OCI-LY1 (cell line): ENCODE measurements around the gene SKIC3.

Source experiments
- H2AFZ ChIP-seq: fragments of 200-600 bp; sonication (generic), shearing (Covaris generic); 2 replicates; pipeline ENCODE4 v1.6.0; 2014; ENCODE audit warnings: antibody characterized with exemption, mild to moderate bottlenecking, low read length
- H3F3A ChIP-seq: fragments of 200-600 bp; sonication (generic), shearing (Covaris generic); 2 replicates; pipeline ENCODE4 v1.6.0; 2014; ENCODE audit warnings: mild to moderate bottlenecking, antibody characterized with exemption, low read length, moderate library complexity; ENCODE audit not compliant: insufficient read depth
- H3K27ac ChIP-seq: fragments of 200-600 bp; sonication (generic); 2 replicates; pipeline ENCODE4 v1.5.1; 2014; ENCODE audit warnings: low read length, mixed run types, mild to moderate bottlenecking, low read depth; ENCODE audit not compliant: poor library complexity, severe bottlenecking
- H3K27me3 ChIP-seq: fragments of 200-600 bp; sonication (generic); 2 replicates; pipeline ENCODE4 v1.6.0; 2014; ENCODE audit warnings: antibody characterized with exemption, mild to moderate bottlenecking, low read length, moderate library complexity; ENCODE audit not compliant: insufficient read depth
- H3K36me3 ChIP-seq: fragments of 200-600 bp; sonication (generic); 2 replicates; pipeline ENCODE4 v1.6.1; 2014; ENCODE audit warnings: mild to moderate bottlenecking, antibody characterized with exemption, low read length, moderate library complexity, mixed read lengths; ENCODE audit not compliant: insufficient read depth
- H3K4me1 ChIP-seq: fragments of 200-600 bp; sonication (generic); 2 replicates; pipeline ENCODE4 v1.5.1; 2014; ENCODE audit warnings: mild to moderate bottlenecking, low read length, moderate library complexity; ENCODE audit not compliant: insufficient read depth, severe bottlenecking
- H3K4me2 ChIP-seq: fragments of 200-600 bp; sonication (generic), shearing (Covaris generic); 2 replicates; pipeline ENCODE4 v1.6.1; 2014; ENCODE audit warnings: low read length
- H3K4me3 ChIP-seq: fragments of 200-600 bp; sonication (generic); 2 replicates; pipeline ENCODE4 v1.5.1; 2014; ENCODE audit warnings: low read length, low read depth, mild to moderate bottlenecking, mixed read lengths; ENCODE audit not compliant: poor library complexity, severe bottlenecking
- H3K79me2 ChIP-seq: fragments of 200-600 bp; shearing (Covaris generic); 2 replicates; pipeline ENCODE4 v1.6.1; 2016; ENCODE audit warnings: mixed run types, low read length, mixed read lengths; ENCODE audit not compliant: insufficient read depth
- H3K9ac ChIP-seq: fragments of 200-600 bp; sonication (generic), shearing (Covaris generic); 2 replicates; pipeline ENCODE4 v1.6.1; 2014; ENCODE audit warnings: mild to moderate bottlenecking, low read length, mixed read lengths
- H3K9me2 ChIP-seq: fragments of 200-600 bp; sonication (generic), shearing (Covaris generic); 2 replicates; pipeline ENCODE4 v1.6.1; 2014; ENCODE audit warnings: low read depth, mild to moderate bottlenecking, low read length, mixed read lengths
- H3K9me3 ChIP-seq: fragments of 200-600 bp; shearing (Covaris generic); 2 replicates; pipeline ENCODE4 v1.6.1; 2014; ENCODE audit warnings: low read length, mixed read lengths
- H4K20me1 ChIP-seq: fragments of 200-600 bp; sonication (generic), shearing (Covaris generic); 2 replicates; pipeline ENCODE4 v1.6.0; 2016; ENCODE audit warnings: mild to moderate bottlenecking, low read length; ENCODE audit not compliant: insufficient read depth
- CTCF ChIP-seq: fragments of 200-600 bp; sonication (generic), shearing (Covaris generic); IDR thresholded peaks from 2 replicates; pipeline ENCODE4 v1.5.1; 2017; ENCODE audit warnings: mild to moderate bottlenecking, antibody characterized with exemption, low read length, moderate library complexity, mixed read lengths
- EZH2 ChIP-seq: fragments of 200-600 bp; sonication (generic), shearing (Covaris generic); IDR thresholded peaks from 2 replicates; pipeline ENCODE4 v1.8.0; 2017; ENCODE audit warnings: borderline replicate concordance, mixed run types, mild to moderate bottlenecking, antibody characterized with exemption, low read length, moderate library complexity, mixed read lengths

The SKIC3 gene

GRCh38 chr5:95583992-95584391, 29.2 kb upstream of the SKIC3 start:
- no peak overlapping the region for H3K4me2 ChIP-seq
- no peaks in the 10 kb centered on the region for H3K9me2 ChIP-seq
- TF ChIP-seq EZH2 = no peak
- H3K4me1 ChIP-seq = no peaks in the 10 kb centered on the region
- H4K20me1 ChIP-seq = no peaks in the 10 kb centered on the region
- no peaks in the 10 kb centered on the region for H3K27me3 ChIP-seq
- H3K4me3 ChIP-seq = no peak overlapping the region
- H3K9me3 ChIP-seq = no peaks in the 10 kb centered on the region
- no peak overlapping the region for H3K9ac ChIP-seq
- no peak overlapping the region for H3K27ac ChIP-seq
- no peaks in the 10 kb centered on the region for H3F3A ChIP-seq
- H3K79me2 ChIP-seq = no peaks in the 10 kb centered on the region
- H3K36me3 ChIP-seq = peaks cover 2% of the 10 kb centered on the region; the same call in 1 of the 2 replicates
- H2AFZ ChIP-seq = no peak overlapping the region

DNA sequence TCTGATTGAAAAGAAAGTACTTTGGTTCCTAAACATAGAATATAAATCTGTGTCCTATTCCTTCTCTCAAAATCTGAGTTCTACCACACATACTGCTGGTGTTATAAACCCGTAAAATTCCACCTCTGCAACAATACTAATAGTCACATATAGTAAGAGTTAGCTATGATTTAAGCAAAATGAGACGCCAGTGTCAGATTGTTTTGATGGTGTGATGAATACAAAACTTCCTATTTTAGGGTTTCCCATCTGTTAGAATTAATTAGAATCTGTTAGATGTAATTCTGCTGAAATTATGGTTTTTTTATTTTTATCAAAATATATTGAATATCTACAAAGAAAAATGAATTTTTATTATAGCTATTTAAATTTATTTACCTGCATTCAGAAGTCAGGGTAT, 26.8 kb upstream of the SKIC3 start:
- no peaks in the 10 kb centered on the region for H3K27me3 ChIP-seq
- no peaks in the 10 kb centered on the region for H4K20me1 ChIP-seq
- H3K9ac ChIP-seq = no peak overlapping the region
- H3K9me2 ChIP-seq = no peaks in the 10 kb centered on the region
- H3K79me2 ChIP-seq = no peaks in the 10 kb centered on the region
- H3K9me3 ChIP-seq = no peaks in the 10 kb centered on the region
- H3K4me3 ChIP-seq = no peak overlapping the region
- no peak overlapping the region for H3K4me2 ChIP-seq
- no peaks in the 10 kb centered on the region for H3F3A ChIP-seq
- H2AFZ ChIP-seq = no peak overlapping the region
- no peak for TF ChIP-seq EZH2
- no peak for TF ChIP-seq CTCF
- H3K4me1 ChIP-seq = no peaks in the 10 kb centered on the region
- H3K36me3 ChIP-seq = peaks cover 2% of the 10 kb centered on the region; the same call in 1 of the 2 replicates
- H3K27ac ChIP-seq = no peak overlapping the region

DNA sequence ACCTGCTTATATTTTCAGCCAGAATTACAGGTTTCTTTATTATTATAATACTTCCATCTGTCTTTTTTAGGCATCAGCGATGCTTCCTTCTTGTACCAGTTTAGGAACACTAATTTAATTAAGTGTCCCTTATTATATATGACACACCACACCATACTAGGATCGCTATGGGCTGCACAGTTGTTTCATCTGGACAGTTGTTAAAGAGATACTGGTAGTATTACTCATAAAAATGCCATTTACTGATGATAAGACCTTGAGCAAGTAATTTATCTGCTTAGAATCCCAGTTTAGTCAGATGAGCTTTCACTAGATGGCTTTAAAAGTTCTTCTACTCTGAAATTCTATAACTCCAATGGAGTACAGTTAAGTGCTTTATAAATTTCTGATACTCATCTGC, 17.2 kb upstream of the SKIC3 start:
- Histone ChIP-seq H3K4me2 (no peak overlapping the region), H3F3A (no peaks in the 10 kb centered on the region), H3K9ac (no peak overlapping the region), H2AFZ (no peak overlapping the region), H3K27ac (no peak overlapping the region), H3K9me2 (no peaks in the 10 kb centered on the region), H4K20me1 (no peaks in the 10 kb centered on the region), H3K27me3 (no peaks in the 10 kb centered on the region), H3K4me1 (no peaks in the 10 kb centered on the region), H3K36me3 (no peaks in the 10 kb centered on the region), H3K9me3 (no peaks in the 10 kb centered on the region), H3K79me2 (no peaks in the 10 kb centered on the region), H3K4me3 (no peak overlapping the region)
- TF ChIP-seq EZH2 (no peak), CTCF (no peak)

- TF ChIP-seq CTCF = no peak
- TF ChIP-seq EZH2 = no peak
- Histone ChIP-seq H3K79me2 (no peaks in the 10 kb centered on the region), H3K9me3 (no peaks in the 10 kb centered on the region), H4K20me1 (no peaks in the 10 kb centered on the region), H3K36me3 (no peaks in the 10 kb centered on the region), H3K9me2 (no peaks in the 10 kb centered on the region), H3K27ac (no peak overlapping the region), H3K4me2 (no peak overlapping the region), H3F3A (no peaks in the 10 kb centered on the region), H3K27me3 (no peaks in the 10 kb centered on the region), H3K9ac (no peak overlapping the region), H3K4me1 (no peaks in the 10 kb centered on the region), H3K4me3 (no peak overlapping the region), H2AFZ (no peak overlapping the region)
Measured at GRCh38 chr5:95565280-95565920, 10.6 kb upstream of the SKIC3 start.
